HG03354 (cell line): Measurements from ENCODE around the gene TMC3.

ENCODE experiments used
- ATAC-seq: cut with Tn5 transposase; IDR thresholded peaks from one replicate; pipeline ENCODE4 v1.9.1; 2021; ENCODE audit warnings: mild to moderate bottlenecking; ENCODE audit not compliant: unreplicated experiment, poor library complexity, severe bottlenecking

The TMC3 gene

GRCh38 chr15:81386947-81387346 lies 12.9 kb upstream of the TMC3 start:
- ATAC-seq: no peak

- ATAC-seq: no peak
Observed at GRCh38 chr15:81385721-81386076, 11.7 kb upstream of the TMC3 start.

GRCh38 chr15:81384891-81385720 lies 11.1 kb upstream of the TMC3 start:
- ATAC-seq: no peak

- no peak for ATAC-seq
Observed at GRCh38 chr15:81381720-81382119, 7.7 kb upstream of the TMC3 start.

- ATAC-seq: no peak
Observed at GRCh38 chr15:81380668-81381067, 6.7 kb upstream of the TMC3 start.

- no peak for ATAC-seq
Observed at GRCh38 chr15:81380203-81380602, 6.2 kb upstream of the TMC3 start.

GRCh38 chr15:81379269-81379668 lies 5.3 kb upstream of the TMC3 start:
- no peak for ATAC-seq

- ATAC-seq: no peak
Observed at GRCh38 chr15:81378443-81378842, 4.4 kb upstream of the TMC3 start.

GRCh38 chr15:81377871-81378270 lies 3.9 kb upstream of the TMC3 start:
- ATAC-seq: no peak

GRCh38 chr15:81376231-81376630 lies 2.2 kb upstream of the TMC3 start:
- no peak for ATAC-seq

GRCh38 chr15:81375461-81375860 lies 1.4 kb upstream of the TMC3 start:
- ATAC-seq: no peak

GRCh38 chr15:81373176-81373575 lies 837 bp downstream of the TMC3 start:
- ATAC-seq: no peak

- ATAC-seq: no peak
Observed at GRCh38 chr15:81372575-81372974, 1.4 kb downstream of the TMC3 start.

GRCh38 chr15:81363718-81364500 lies 10.1 kb downstream of the TMC3 start:
- ATAC-seq: no peak

- ATAC-seq: no peak
Observed at GRCh38 chr15:81363276-81363675, 10.7 kb downstream of the TMC3 start.

GRCh38 chr15:81362790-81363189 lies 11.2 kb downstream of the TMC3 start:
- no peak for ATAC-seq

GRCh38 chr15:81361891-81362290 lies 12.1 kb downstream of the TMC3 start:
- ATAC-seq: no peak

GRCh38 chr15:81360491-81360890 lies 13.5 kb downstream of the TMC3 start:
- no peak for ATAC-seq

- ATAC-seq: no peak
Observed at GRCh38 chr15:81358248-81358647, 15.8 kb downstream of the TMC3 start.

GRCh38 chr15:81357180-81357686 lies 16.8 kb downstream of the TMC3 start:
- no peak for ATAC-seq

- ATAC-seq: no peak
Observed at GRCh38 chr15:81356252-81356651, 17.8 kb downstream of the TMC3 start.
